GM12878 (cell line): ENCODE results near the gene PHF21B. TPM values are rescaled to one million over a fixed set of nuclear protein-coding genes. Genes with fewer than 3 reads are reported as not detected.
A peak's percentile ranks its signal among the peaks of the same experiment; 100 is the strongest.

Experiments
- ATAC-seq: fragments of 200-7000 bp; cut with Tn5 transposase; 3 replicates; pipeline ENCODE4 v1.9.1; 2020; ENCODE audit warnings: mild to moderate bottlenecking, moderate library complexity
- Bru-seq: library from RNA; stranded (reverse); fragments of 400-500 nt; gene quantifications from one replicate; lab custom pipeline; 2021; lab: Mats Ljungman, UMichigan
- BruChase-seq, 2 experiments: library from RNA; stranded (reverse); fragments of 400-500 nt; gene quantifications; one replicate each; lab custom pipeline; 2021; lab: Mats Ljungman, UMichigan
- BruUV-seq: library from RNA; stranded (reverse); fragments of 400-500 nt; replicated peaks from 2 replicates; lab custom pipeline; 2021; lab: Mats Ljungman, UMichigan
- CTCF ChIA-PET: fragments of 300-600 bp; sonication (Branson Sonifier 250); formaldehyde crosslinking; extraction: SDS; loops from one replicate; lab custom pipeline; 2021; ENCODE audit warnings: inconsistent platforms; lab: Yijun Ruan, JAX
- POLR2A ChIA-PET: fragments of 350-600 bp; formaldehyde crosslinking; extraction: SDS; loops from one replicate; lab custom pipeline; 2021; ENCODE audit warnings: inconsistent platforms; lab: Charles Lee
- RAD21 ChIA-PET: fragments of 300-600 bp; sonication (Branson Sonifier 250); formaldehyde crosslinking; loops from one replicate; lab custom pipeline; 2023; ENCODE audit warnings: antibody characterized with exemption; ENCODE audit not compliant: unreplicated experiment; lab: Charles Lee
- SMC1A ChIA-PET: fragments of 300-600 bp; sonication (Branson Sonifier 250); formaldehyde crosslinking; loops from one replicate; lab custom pipeline; 2023; ENCODE audit not compliant: unreplicated experiment, uncharacterized antibody; lab: Charles Lee
- DNase-seq: peaks from one replicate; pipeline ENCODE4 v3.0.0-alpha.2; 2011; ENCODE audit warnings: low read depth, low spot score
- FAIRE-seq: peaks from 3 replicates; lab custom pipeline; 2011; peaks lifted over from hg19 to GRCh38; lab: Jason Lieb, UNC
- H2AFZ ChIP-seq: 2 replicates; pipeline ENCODE4 v1.6.0; 2011; ENCODE audit warnings: low read depth, low read length, control low read depth; ENCODE audit not compliant: control insufficient read depth
- H3K27ac ChIP-seq: 2 replicates; pipeline ENCODE4 v1.5.1; 2011; ENCODE audit warnings: control low read depth; ENCODE audit not compliant: control insufficient read depth, insufficient read depth
- H3K27me3 ChIP-seq, 2 experiments: replicated peaks in 1 of 2; 2 replicates each; pipeline versions ENCODE4 v1.6.0 to v1.6.1; 2011; ENCODE audit warnings: low read length in 1 of 2; ENCODE audit not compliant: control insufficient read depth in 2 of 2, insufficient read depth in 2 of 2
- H3K36me3 ChIP-seq, 2 experiments: 2 replicates each; pipeline ENCODE4 v1.5.1; 2011; ENCODE audit warnings: low read length in 1 of 2; ENCODE audit not compliant: control insufficient read depth in 2 of 2, insufficient read depth in 2 of 2
- H3K4me1 ChIP-seq: 2 replicates; pipeline ENCODE4 v1.6.1; 2011; ENCODE audit warnings: mild to moderate bottlenecking, low read length, moderate library complexity, mixed read lengths; ENCODE audit not compliant: control insufficient read depth, insufficient read depth
- H3K4me2 ChIP-seq: 2 replicates; pipeline ENCODE4 v1.6.0; 2011; ENCODE audit warnings: control low read depth; ENCODE audit not compliant: control insufficient read depth, insufficient read depth
- H3K4me3 ChIP-seq: fragments of 200-600 bp; sonication (generic); 2 replicates; pipeline ENCODE4 v1.5.1; 2016
- H3K79me2 ChIP-seq: 2 replicates; pipeline ENCODE4 v1.6.0; 2011; ENCODE audit warnings: low read length; ENCODE audit not compliant: control insufficient read depth, insufficient read depth
- H3K9ac ChIP-seq: 2 replicates; pipeline ENCODE4 v1.8.0; 2011; ENCODE audit warnings: low read length, control low read depth, mixed read lengths; ENCODE audit not compliant: control insufficient read depth, insufficient read depth
- H3K9me3 ChIP-seq: replicated peaks from 3 replicates; pipeline ENCODE4 v1.5.1; 2011; ENCODE audit warnings: mild to moderate bottlenecking, low read length; ENCODE audit not compliant: control insufficient read depth, insufficient read depth
- H4K20me1 ChIP-seq: 2 replicates; pipeline ENCODE4 v1.6.0; 2011; ENCODE audit not compliant: control insufficient read depth, insufficient read depth
- POLR2A ChIP-seq: IDR thresholded peaks from 2 replicates; pipeline ENCODE4 v1.6.1; 2011; ENCODE audit warnings: low read depth, mild to moderate bottlenecking, low read length
- SPI1 ChIP-seq: IDR thresholded peaks from 2 replicates; pipeline ENCODE4 v1.6.1; 2011; ENCODE audit warnings: low read depth, mild to moderate bottlenecking, low read length, moderate library complexity, borderline replicate concordance; ENCODE audit not compliant: insufficient read depth
- SREBF2 ChIP-seq: IDR thresholded peaks from 2 replicates; pipeline ENCODE4 v1.6.1; 2012; ENCODE audit warnings: mild to moderate bottlenecking, low read length
- SRF ChIP-seq, 2 experiments: IDR thresholded peaks; 2 replicates each; pipeline ENCODE4 v1.6.1; 2011; ENCODE audit warnings: low read depth in 2 of 2, low read length in 2 of 2, mild to moderate bottlenecking in 1 of 2, moderate library complexity in 1 of 2
- WGBS: methylation state at CpG from one replicate; pipeline ENCODE4 v1.1.6; 2016; ENCODE audit warnings: low lambda C conversion rate; ENCODE audit not compliant: insufficient replicate concordance, insufficient coverage; ENCODE audit errors: missing lambda C conversion rate; 5-methylcytosine and 5-hydroxymethylcytosine counted together
- in situ Hi-C: fragments of 300-500 bp; cut with MboI; formaldehyde crosslinking; loops from 9 replicates; pipeline ENCODE4 v1.14.3; 2018; ENCODE audit warnings: mixed read lengths
- intact Hi-C: fragments of 100-400 bp; cut with micrococcal nuclease; formaldehyde crosslinking; loops from one replicate; pipeline ENCODE4 v1.14.2; 2022; ENCODE audit not compliant: unreplicated experiment
- long read RNA-seq, 2 experiments: library from polyadenylated mRNA; unstranded; transcript quantifications; one replicate each; pipeline ENCODE4 v2.0.0, GENCODE V29; 2019 to 2020
- polyA minus RNA-seq, 3 experiments: library from RNA; depleted of rRNA, polyadenylated mRNA; stranded (reverse); fragments of >200 nt; gene quantifications; 2 replicates each; pipeline ENCODE4 v1.2.3, GENCODE V29; 2011
- polyA plus RNA-seq, 11 experiments: library from polyadenylated mRNA; depleted of rRNA in 4 of 11; unstranded in 6 of 11; stranded (reverse) in 5 of 11; fragments of >200 nt; fragmentation: Nextera tagmentation in 4 of 11; fragmentation: Illumina TruSeq in 1 of 11; extraction: Ambion mirVana in 4 of 11; extraction: Trizol in 1 of 11; gene quantifications; 1 replicate in 1 of 11; 2 replicates in 10 of 11; pipeline versions ENCODE4 v1.2.1 to v1.2.3, GENCODE V29; 2011 to 2016; ENCODE audit warnings: inconsistent platforms in 2 of 11, missing spikeins in 2 of 11, low read depth in 1 of 11
- total RNA-seq, 4 experiments: library from RNA; depleted of rRNA in 3 of 4; stranded (reverse); fragments of >200 nt in 3 of 4; fragmentation: Illumina TruSeq in 1 of 4; extraction: Trizol in 1 of 4; gene quantifications; 2 replicates each; pipeline versions ENCODE4 v1.2.1 to v1.2.3, GENCODE V29; 2013 to 2021
- TF ChIP-seq, protein P1 (sequence below): IDR thresholded peaks from 2 replicates; pipeline ENCODE4 v1.6.1; 2012; ENCODE audit warnings: low read depth, low read length, improper control_type of control experiment

Gene PHF21B
- total RNA-seq (2013; cell fraction: nucleolus; rRNA removed) = 0.65 TPM in 1 of 2 replicates, not detected in the other
- total RNA-seq (2014; rRNA removed) = not detected in 2 replicates
- not detected in 2 replicates for total RNA-seq (2014; rRNA removed; fragmentation: Illumina TruSeq; extraction: Trizol)
- 0.08 TPM in 1 of 2 replicates, not detected in the other for total RNA-seq (2021)
- not detected for polyA plus RNA-seq (2011; ENCODE audit: low read depth)
- 0.03 and 0.19 TPM in 2 replicates for polyA plus RNA-seq (2011; rRNA removed)
- 0.05 and 0.09 TPM in 2 replicates for polyA plus RNA-seq (2011; cell fraction: cytosol; rRNA removed)
- polyA plus RNA-seq (2011; cell fraction: nucleus; rRNA removed) = 0.30 and 0.41 TPM in 2 replicates
- 0.04 TPM in 1 of 2 replicates, not detected in the other for polyA plus RNA-seq (2012)
- polyA plus RNA-seq (2014; fragmentation: Illumina TruSeq; extraction: Trizol) = not detected in 2 replicates
- not detected for polyA plus RNA-seq (2014; fragmentation: Nextera tagmentation; extraction: Ambion mirVana)
- polyA plus RNA-seq (2014; rRNA removed) = 0.35 TPM in 1 of 2 replicates, not detected in the other
- not detected for polyA plus RNA-seq (2016; fragmentation: Nextera tagmentation; extraction: Ambion mirVana)
- polyA minus RNA-seq (2011; rRNA and poly(A)+ RNA removed) = not detected in 2 replicates
- not detected in 2 replicates for polyA minus RNA-seq (2011; cell fraction: cytosol; rRNA and poly(A)+ RNA removed)
- polyA minus RNA-seq (2011; cell fraction: nucleus; rRNA and poly(A)+ RNA removed) = 0.77 TPM in 1 of 2 replicates, not detected in the other
- Bru-seq, nascent RNA = percentile 19 among the genes with signal in this experiment
- percentile 13 among the genes with signal in this experiment for BruChase-seq, experiment 1, labeled RNA remaining after a 6-hour chase
- BruChase-seq, experiment 2, labeled RNA remaining after a 2-hour chase = percentile 13 among the genes with signal in this experiment
- long read RNA-seq, experiment 1 = 0 reads
- long read RNA-seq, experiment 2, partial matches to known transcripts = 0 of 5 reads
- long read RNA-seq, experiment 2, other reads (novel, unspliced or antisense) = 5 of 5 reads

DNA sequence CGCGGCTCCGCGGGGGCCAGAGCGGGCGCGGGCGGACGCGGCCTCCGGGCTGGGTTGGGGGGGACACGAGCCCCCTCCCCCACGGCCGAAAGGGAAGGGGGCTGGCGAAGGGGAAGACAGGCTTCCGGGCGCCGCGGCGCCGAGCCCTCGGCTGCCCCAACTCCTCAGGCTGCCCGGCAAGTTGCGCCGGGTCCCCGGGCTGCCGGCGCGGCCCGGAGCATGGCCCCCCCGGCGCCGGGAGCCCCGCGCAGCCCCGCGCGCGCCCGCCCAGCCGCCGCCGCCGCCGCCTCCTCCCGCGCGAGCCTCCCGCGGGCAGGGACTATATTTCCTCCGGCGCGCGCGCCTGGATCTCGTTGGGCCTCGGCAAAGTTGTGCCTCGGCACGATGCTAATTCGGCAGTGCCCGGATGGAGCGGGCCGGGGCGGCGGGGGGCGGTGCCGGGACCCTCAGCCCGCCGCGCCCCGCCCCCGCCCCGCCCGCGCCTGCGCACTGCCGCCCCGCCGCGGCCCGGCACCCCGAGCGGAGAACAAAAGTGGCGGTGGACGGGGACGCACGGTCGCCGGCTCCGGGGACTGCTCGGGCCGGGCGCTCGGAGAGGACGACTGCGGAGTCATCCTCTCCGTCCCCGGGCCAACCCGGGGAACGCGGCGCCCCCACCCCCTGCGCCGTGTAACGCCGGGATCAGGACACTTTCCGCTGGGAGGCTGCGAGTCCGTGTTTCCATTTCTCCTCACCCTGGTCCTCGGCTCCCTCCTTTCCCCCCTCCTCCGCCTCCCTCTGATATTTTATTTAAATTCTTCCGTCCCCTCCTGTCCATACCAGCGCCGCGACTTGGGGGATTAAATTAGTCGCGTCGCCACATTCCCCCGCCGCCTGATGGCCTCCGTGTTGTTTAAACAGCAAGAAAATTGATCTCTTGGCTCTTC is at the start of gene PHF21B:
PHF21B (minus strand) TSS at position 400 of the 926 bp plus-strand sequence. CDS start 456 bp downstream, outside the sequence.
- H3K9ac ChIP-seq = no peak within 1 kb of the TSS
- DNase-seq (no peak), FAIRE-seq (no peak), ATAC-seq (no peak)
- CTCF ChIA-PET = no interaction called here
- H3K4me3 ChIP-seq = peak within 1 kb of the TSS; percentile 53; the same call in 1 of the 2 replicates
- 20% methylated on average over 50 of the region's 121 CpGs for WGBS
- RAD21 ChIA-PET = no interaction called here
- peaks cover 0 to 1% of the 10 kb centered on the region in 2 experiments for H3K27me3 ChIP-seq
- intact Hi-C loops = no loop called here
- no peak within 1 kb of the TSS; the same call in 1 of the 2 replicates for H3K4me2 ChIP-seq
- no peaks in the 10 kb centered on the region for H3K4me1 ChIP-seq
- no TSS peak for BruUV-seq
- H3K9me3 ChIP-seq = no peaks in the 10 kb centered on the region
- H3K36me3 ChIP-seq = no peaks in the 10 kb centered on the region
- no peak within 1 kb of the TSS for H2AFZ ChIP-seq
- H3K27ac ChIP-seq = no peak within 1 kb of the TSS
- no peaks in the 10 kb centered on the region for H3K79me2 ChIP-seq
- H4K20me1 ChIP-seq = no peaks in the 10 kb centered on the region
- TF ChIP-seq SPI1 (no peak), POLR2A (peak; percentile 26; the same call in 1 of the 2 replicates), SRF (IDR thresholded peaks at IDR 0.05; ENCODE audit: low read depth in 2 of 2, low read length in 2 of 2) (no peak), SREBF2 (no peak)
- TF ChIP-seq, protein P1, sequence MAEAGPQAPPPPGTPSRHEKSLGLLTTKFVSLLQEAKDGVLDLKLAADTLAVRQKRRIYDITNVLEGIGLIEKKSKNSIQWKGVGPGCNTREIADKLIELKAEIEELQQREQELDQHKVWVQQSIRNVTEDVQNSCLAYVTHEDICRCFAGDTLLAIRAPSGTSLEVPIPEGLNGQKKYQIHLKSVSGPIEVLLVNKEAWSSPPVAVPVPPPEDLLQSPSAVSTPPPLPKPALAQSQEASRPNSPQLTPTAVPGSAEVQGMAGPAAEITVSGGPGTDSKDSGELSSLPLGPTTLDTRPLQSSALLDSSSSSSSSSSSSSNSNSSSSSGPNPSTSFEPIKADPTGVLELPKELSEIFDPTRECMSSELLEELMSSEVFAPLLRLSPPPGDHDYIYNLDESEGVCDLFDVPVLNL = no peak
- in situ Hi-C loops = no loop called here
- SMC1A ChIA-PET = no interaction called here
- POLR2A ChIA-PET = no interaction called here
